CD4-positive, alpha-beta T cell treated with Interleukin-21 for 1 hour (primary cell): Measurements from ENCODE around the gene MRPS2.
"Not testable (repeated sequence)": the region's sequence is repeated elsewhere in the genome, so short reads cannot be mapped to it uniquely, and the experiment has no call there.

Experiments
- DNase-seq: peaks from one replicate; pipeline ENCODE4 v3.0.0-alpha.2; 2020

The MRPS2 gene

DNA sequence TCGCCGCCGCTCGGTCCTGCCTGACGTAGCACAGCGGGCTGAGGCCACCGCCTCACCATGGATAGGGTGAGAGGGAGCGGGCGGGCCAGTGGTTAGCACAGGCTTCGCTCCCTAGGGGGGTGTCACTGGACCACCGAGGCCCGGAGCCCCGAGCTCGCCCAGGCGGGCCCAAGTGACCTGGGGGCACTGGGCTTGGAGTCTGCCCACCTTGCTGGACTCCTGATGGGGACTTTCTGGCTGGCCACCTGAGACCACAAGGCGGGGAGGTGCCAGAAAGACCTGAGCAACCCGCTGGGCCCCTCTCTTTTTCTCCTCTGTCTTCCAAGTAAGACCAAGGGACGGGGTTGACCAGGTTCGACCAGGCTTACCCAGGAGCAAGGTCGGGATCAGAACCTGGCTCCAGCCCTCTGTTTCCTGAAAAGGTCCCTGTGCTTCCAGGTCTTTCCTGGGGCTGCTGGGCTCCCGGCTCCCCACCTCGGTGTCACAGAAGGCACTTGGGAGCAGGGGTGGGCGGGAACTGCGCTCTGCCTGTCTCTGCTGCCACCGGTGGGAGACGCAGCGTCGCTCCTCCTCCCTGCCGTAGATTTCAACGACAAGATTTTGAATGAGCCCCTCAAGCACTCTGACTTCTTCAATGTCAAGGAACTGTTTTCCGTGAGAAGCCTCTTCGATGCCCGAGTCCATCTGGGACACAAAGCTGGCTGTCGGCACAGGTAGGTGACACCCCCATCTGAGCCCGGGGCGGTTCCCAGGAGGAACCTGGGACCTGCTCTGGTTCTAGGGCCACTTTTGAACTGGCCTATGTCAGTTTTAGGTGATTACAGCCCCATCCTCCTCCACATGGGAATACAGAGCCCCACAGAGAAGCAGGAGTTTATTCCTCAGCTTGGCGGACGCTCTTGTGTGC lies 1.0 kb downstream of the MRPS2 start:
- peak; percentile 45 for DNase-seq

DNA sequence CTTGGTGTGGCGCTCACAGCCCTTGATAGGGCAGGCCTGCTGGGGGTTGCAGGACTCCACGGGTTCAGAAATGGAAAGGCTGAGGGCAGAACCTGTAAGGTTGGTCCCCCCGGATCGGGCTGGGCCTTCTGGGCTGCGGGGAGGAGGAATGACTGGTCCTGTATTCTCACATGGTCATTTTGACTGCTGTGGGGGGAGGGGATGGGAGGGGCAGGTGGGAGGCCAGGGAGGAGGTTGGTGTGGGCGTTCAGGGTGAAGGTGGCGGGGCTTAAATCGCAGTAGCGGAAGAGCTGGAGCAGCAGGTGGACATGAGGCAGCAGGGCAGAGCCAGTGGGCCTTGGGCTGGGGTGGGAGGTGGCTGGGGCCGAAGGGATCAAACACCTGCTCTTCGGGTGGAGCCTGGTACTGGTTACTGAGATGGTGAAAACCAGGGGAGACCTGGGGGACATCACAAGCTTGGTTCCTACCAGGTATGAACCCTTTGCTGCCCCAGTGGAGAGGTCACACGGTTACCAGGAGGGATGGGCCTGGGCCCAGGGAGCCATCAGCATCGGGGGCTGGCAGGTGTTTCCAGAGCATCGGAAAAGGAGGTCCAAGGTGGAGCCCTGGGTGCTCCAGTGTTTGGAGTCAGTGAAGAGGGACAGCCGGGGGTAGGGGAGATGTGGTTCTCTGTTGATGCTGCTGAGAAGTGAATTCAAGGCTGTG lies 1.8 kb downstream of the MRPS2 start:
- no peak for DNase-seq

DNA sequence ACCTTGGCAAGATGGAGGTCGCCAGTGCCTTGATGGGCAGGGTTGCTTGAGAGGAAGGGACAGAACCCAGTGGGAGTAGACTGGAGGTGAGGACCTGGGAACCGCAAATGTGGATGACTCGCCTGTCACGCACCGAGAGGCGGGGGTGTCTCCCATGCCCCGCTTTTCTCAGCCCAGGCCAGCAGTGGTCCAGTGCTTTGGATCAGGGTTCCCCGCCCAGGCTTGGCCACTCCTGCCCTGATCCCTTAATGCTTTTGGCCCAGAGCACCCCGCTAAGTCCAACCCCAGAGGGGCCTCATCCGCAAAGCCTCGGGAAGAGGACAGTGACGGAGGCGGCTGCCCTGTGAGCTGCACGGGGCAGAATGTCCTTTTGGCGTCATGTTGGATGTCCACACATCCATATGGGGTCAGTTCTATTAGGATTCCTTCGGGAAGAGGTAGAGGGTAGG lies 2.4 kb downstream of the MRPS2 start:
- no peak for DNase-seq

DNA sequence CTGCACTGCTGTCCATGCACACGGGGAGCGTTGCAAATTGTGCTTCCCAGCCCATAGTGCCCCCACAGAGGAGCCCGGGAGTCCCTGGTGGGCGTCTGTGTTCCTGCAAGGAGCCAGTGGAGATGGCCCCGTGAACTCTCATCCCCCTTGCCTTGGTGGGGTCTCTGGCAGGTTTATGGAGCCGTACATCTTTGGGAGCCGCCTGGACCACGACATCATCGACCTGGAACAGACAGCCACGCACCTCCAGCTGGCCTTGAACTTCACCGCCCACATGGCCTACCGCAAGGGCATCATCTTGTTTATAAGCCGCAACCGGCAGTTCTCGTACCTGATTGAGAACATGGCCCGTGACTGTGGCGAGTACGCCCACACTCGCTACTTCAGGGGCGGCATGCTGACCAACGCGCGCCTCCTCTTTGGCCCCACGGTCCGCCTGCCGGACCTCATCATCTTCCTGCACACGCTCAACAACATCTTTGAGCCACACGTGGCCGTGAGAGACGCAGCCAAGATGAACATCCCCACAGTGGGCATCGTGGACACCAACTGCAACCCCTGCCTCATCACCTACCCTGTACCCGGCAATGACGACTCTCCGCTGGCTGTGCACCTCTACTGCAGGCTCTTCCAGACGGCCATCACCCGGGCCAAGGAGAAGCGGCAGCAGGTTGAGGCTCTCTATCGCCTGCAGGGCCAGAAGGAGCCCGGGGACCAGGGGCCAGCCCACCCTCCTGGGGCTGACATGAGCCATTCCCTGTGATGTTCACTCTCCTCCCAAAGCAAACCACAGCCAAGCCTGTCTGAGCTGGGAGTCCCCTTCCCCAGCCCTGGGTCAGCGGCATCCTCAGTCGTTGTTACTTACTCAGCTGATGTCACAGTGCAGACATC lies 3.1 kb downstream of the MRPS2 start:
- DNase-seq = no peak

DNA sequence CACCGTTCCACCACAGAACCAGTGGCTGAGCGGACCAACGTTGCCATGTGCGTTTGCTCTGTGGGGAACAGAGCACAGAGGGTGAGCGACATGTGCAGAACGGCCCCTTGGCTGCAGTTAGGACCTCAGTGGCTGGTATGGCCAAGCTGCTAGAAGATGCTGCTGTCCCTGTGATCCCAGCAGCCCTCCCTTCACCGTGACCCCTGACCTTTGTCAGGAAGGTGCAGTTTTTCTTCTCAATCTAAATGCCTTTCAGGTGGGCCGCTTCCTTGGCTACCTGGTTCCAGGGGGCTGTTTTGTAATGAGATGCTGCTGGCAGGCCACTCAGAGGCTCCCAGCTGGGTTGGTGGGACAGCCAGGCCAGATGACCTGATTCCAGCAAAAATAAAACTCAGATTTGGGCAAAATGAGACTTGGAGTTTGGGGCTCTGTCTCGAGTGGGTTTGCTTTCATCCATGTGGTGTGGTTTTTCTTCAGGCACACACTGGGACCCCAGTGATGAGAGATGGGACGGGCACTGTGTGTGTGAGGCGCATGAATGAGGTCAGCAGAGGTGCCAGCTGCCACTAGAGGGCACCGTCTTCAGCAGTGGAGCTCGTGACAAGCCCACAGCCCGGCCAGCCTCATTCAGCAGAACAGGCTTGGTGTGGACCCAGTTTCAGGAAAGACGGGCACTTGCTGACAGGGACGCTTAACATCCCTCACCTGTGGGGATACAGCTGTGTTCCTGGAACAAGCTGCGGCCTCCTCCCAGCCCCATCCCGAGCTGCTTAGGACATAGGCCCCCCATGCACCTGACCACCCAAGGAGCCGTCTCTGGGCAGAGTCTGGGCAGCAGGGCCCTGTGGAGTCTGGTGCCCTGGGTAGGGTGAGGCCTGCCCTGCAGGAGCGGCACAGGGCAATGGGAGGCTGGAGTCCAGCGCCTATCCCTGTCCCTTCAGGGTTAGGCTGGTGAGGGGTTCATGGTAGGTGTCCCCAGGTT lies 4.1 kb downstream of the MRPS2 start:
- peak; percentile 54 for DNase-seq

DNA sequence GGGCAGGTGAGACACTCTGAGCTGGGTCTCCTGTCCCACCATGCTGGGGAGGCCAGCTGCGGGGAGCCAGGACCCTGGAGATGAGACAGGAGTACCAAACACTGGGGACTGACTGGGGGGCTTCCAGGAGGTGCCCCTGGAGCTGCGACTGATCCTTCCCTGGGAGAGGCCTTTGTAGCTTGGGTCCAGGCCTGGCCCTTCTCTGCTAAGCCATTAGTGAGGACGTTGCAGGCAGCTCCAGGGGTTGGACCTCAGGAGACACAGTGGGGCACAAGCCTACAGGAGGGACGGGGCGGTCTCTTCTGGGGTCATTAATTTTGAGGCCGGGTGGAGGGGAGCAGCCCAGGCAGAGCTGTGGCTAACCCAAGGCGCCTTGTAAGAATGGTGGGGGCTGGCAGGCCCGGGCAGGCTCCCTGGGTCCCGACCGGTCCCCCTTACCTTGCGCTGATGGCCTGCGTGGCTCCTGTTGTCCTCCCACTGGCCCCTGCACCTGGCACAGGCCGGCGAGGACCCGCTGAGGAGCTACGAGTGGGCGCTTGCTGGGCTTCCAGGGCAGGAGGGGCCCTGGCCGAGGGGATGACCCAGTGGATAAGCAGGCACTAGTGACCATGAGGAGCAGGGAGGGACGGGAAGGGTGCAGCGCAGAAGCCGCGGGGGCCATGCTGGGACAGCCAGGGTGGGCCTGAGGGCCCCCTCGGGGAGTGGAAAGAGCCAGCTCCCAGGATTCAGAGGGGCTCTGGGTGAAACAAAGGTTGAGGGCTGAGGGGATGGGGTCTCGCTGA lies 5.1 kb downstream of the MRPS2 start:
- DNase-seq = no peak

DNA sequence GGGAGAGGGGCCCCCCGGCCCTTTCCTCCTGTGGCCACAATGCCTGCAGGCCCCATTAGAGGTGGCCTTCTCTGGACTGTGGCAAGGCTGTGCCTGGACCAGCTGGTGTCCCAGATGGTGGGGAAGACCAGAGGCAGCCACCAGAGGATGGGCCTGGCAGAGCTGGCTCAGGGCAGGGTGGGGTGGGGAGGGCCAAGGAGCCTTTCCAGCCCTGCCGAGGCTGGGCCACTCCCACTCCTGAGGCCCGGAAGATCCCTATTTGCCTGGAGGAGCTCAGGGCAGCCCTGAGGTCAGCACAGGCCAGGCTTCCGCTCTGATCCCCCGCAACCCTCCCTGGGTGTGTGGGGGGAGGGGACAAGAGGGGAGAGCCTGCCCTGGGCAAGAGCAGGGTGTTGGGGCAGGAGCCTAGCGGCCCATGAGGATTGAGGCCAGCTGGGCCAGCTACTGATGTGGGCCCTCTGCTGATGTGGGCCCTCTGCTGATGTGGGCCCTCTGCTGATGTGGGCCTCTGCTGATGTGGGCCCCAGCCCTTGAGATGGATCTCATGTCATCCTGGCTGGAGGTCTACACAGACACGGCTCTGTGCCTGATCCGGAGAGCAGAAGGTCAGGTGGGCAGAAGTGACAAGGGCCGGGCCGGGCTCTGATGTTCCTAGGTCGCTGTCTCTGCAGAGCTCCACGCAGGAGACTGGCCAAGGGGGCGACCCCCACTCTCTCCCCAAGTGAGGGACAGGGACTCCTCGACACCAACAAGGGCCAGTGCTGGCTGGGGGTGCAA lies 6.0 kb downstream of the MRPS2 start:
- DNase-seq = no peak

DNA sequence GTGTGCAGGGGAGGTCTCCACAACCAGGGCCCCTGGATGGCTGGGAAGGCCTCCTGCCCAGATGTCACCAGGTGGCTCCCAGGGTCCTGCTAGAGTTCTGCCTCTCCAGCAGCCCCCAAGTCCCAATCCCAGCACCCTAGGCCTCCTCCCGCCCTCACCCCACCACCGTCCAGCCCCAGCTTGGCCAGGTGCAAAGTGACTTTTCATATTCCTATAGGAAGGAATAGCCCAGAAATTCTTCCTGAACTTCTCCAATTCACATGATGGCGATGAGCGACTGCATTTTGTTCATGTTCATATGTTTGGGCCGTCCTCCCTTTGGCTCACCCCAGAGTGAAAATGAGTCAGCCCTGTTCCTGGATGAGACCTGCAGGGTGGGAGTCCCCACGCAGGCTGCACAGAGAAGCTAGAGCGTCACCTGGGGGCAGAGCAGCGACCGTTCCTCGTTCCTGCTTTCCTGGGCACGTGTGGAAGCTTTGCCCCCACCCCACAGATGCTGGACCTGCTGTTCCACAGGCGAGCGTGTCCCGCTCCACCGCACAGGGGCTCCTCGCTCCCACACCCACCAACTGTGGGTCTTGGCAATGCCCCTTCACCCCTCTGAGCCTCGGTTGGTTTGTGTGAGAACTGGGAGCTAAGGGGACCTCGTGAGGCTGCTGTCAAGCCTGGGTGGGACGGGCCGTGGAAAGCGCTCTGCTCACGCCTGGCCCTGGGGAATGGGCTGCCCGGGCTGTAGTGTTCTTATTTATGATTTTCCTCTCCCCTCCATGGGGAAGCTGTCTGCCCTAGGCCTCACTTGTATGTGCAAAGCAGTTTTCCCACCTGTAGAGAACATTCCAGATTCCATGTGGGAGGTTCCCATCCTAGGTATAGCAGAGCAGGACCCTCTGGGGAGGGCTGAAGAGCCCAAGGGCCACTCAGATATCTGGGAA lies 6.9 kb downstream of the MRPS2 start:
- no peak for DNase-seq

DNA sequence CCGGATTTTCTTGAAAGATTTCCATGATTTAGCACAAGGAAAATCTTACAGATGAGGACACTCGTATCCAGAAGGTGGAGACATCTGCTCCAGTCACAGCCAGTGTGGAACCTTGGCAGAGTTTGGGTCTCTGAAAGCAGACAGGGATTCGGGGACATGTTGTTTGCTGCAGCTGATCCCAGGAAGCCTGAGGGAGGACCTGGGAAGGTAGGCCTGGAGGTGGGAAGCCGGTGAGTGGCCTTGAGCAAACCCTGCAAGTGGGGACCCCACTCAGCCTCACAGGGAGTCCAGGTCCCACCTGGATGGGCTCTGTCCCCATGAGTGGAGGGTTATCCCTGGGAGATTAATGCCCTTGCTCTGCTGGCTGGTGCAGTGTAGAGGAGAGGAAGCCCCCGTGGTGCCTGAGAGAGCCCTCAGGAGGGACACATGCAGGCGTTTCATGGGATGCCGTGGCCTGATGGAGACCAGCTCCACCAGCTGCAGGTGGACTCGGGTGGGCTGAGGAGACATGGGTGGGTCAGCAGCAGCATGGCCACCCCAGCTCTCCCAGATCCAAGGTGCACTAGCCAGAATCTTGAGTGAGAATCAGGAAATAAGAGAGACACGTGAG lies 7.8 kb downstream of the MRPS2 start:
- no peak for DNase-seq

DNA sequence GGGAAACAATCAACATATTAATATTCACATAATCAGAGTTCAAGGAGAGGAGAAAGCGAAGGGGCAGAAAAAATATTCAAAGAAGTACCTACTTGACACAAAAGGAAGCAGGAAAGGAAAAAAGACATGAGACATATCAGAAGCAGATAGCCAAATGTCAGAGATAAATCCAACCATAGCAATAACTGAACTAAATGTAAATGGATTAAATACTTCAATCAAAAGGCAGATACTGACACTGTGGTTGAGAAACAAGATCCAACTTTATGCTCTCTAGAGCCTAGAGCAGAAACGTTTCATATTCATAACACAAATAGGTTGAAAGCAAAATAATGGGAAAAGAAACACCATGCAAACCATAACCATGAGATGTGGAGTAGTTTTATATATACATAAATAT lies 9.0 kb downstream of the MRPS2 start:
- no peak for DNase-seq

DNA sequence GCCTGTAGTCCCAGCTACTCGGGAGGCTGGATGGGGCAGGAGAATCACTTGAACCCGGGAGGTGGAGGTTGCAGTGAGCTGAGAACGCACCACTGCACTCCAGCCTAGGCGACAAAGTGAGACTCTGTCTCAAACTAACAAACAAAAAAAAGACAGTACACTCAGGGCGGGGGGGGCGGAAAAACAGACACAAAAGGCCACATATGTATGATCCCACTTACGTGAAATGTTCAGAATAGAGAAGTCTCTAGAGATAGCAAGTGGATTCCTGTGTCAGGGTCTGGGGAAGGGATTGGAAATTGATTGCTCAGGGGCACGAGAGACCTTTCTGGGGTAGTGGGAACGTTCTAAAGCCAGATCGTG lies 11.7 kb downstream of the MRPS2 start:
- no peak for DNase-seq

DNA sequence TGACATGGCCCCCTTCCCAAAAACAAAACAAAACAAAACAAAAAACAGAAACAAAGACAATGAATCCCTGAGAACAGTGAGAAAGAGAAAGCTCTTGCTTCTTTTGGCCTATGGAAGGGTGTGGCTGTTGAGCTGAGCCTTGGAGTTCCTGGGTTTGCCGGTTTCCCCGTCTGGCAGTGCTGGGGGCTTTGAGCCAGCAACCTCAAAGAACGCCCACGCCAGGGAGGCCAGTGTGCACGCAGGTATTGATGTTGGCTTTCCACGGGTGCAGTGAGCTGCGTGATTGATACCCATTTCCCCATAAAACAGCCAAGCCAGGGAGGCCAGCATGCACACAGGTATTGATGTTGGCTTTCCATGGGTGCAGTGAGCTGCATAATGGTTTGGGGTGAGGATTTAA lies 12.4 kb downstream of the MRPS2 start:
- no peak for DNase-seq

DNA sequence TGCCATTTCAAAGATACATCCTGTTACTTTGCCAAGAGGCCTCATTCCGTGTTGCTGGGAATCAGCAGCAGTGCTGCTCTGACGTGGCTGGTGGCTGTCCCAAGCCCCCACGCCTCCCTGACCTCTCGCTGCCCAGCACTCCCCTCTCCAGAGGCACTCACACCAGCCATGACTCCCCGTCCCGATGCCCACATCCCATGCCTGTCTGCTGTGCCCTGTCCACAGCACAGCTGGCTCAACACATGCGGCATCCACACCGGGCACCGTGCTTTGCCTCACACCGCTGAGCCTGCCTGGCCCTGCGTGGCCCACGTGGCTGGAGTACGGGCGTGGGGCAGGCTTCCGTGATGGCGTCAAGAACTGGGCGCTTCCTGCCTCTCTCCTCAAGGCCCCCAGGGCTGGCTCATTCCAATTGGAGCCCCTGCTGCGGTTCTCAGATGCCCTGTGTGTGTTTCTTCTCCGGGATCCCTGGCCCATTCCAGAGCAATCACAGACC lies 12.9 kb downstream of the MRPS2 start:
- no peak for DNase-seq

DNA sequence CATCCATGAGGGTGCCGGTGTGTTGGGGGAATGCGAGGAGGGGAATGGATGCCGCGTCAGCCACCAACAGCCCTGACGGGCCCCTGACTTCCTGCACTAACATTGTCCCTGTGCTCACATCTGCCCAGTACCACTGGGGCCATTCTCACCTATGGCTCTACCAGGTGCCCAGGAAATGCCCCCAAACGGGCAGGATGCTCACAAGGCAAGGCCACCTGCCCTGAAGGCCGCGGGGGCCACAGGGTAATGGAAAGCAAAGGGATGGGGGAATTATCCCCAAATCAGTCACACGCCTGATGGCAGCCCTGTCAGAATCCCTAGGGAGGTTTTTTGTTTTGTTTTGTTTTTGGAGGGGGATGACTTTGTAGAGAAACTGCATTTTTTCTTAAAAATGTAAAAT lies 13.4 kb downstream of the MRPS2 start:
- DNase-seq = not testable (repeated sequence)

DNA sequence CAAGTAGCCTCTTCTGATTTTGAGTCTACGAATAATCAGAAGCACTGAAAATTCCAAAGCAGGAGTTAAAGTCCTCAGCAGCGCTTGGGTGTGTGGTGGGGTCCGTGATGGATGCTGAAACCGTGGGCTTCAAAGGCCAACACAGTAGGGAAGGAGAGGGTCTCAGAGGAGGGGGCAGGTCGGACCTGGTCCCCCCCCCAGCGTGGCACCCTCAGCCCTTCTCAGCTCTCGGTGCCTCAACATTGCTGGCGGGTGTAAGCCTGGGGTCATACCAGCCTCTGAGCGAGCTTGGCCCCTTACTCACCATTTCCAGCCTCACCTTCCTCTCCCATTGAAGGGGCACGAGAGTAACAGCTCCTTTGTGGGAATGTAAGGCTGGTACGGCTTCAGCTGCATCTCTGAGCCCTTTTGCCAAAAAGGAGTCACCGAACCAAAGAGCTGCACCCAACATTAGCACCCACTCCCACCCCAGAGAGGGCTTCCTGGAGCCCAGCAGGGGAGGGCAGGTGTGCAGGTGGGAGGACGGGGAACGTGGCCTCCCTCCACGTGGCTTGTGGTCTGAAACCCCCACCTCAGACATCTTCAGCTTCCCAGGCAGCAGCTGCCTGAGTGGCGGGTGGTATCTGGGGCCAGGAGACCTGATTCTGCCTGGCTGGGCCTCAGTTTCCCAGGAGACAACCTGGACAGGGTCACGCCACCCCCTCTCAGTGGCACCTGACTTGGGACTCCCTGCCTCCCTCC lies 14.0 kb downstream of the MRPS2 start:
- DNase-seq = no peak

DNA sequence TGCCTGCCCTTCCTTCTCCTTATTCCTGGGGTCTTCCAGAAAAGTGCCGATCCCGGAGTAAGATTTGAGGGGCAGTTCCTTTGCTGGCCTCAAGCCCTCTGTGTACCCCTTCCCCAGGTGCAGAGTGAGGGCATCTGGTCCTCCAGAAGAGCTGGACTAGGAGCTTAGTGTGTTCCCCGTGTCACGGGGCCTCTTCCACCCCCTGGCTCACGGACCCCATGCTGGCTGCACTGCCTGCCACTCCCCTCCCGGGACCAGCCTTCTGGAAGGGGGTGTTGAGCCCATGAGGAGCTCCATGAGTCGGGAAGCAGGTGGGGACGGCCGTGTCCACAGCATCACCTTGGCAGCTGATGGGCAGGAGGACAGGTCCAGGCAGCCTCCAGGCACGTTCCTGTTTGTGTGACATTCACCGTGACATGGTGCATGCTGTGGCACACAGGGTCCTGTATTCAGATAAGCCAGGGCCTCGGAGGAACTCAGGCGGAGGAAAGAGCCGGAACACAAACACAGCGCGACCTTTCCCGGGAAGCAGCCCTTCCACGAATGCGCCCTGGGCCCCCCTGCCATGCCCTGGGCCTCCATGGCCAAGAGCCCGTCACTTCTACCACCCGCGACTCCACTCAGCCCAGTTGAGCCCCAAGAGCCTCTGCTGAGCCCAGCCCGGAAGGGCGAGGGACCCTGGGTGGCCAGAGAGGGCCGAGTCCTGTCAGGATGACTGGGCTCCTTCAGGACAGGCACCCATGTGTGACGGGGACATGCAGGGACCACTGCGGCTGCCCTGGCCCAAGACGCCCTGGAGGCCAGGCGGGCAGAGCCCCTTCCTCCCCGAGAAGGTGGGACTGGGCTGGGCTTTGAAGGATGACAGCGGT lies 14.8 kb downstream of the MRPS2 start:
- DNase-seq = no peak
